WTC11 (cell line): ENCODE results near the gene PAQR9. TPM values are rescaled to one million over a fixed set of nuclear protein-coding genes. Genes with fewer than 3 reads are reported as not detected.

Experiments used
- ATAC-seq: fragments of 200-7000 bp; cut with Tn5 transposase; 2 replicates; pipeline ENCODE4 v1.10.0; 2021; ENCODE audit warnings: mild to moderate bottlenecking, moderate library complexity
- CTCF ChIA-PET: fragments of 300-600 bp; sonication (Branson Sonifier 250); formaldehyde crosslinking; loops from one replicate; lab custom pipeline; 2021; ENCODE audit warnings: antibody characterized with exemption; lab: Charles Lee
- POLR2A ChIA-PET: fragments of 350-600 bp; sonication (Branson Sonifier 250); formaldehyde crosslinking; loops from one replicate; lab custom pipeline; 2021; ENCODE audit warnings: antibody characterized with exemption; lab: Charles Lee
- DNase-seq: peaks from one replicate; pipeline ENCODE4 v3.0.0; 2021; ENCODE audit warnings: low spot score
- H3K27ac Mint-ChIP-seq: 2 replicates; pipeline ENCODE4 v1.8.0; 2021; ENCODE audit warnings: mixed read lengths
- H3K27me3 Mint-ChIP-seq: 2 replicates; pipeline ENCODE4 v1.8.0; 2021; ENCODE audit warnings: low read depth, mild to moderate bottlenecking, moderate library complexity, mixed read lengths
- H3K36me3 Mint-ChIP-seq: 2 replicates; pipeline ENCODE4 v1.8.0; 2021; ENCODE audit warnings: mixed read lengths
- H3K4me1 Mint-ChIP-seq: 2 replicates; pipeline ENCODE4 v1.8.0; 2022; ENCODE audit warnings: mixed read lengths
- H3K4me3 Mint-ChIP-seq: 2 replicates; pipeline ENCODE4 v1.8.0; 2021; ENCODE audit warnings: mild to moderate bottlenecking, moderate library complexity, mixed read lengths
- H3K9me3 Mint-ChIP-seq: 2 replicates; pipeline ENCODE4 v1.8.0; 2021; ENCODE audit warnings: mixed read lengths
- EMX1 ChIP-seq: fragments of 250-450 bp; sonication (Bioruptor Pico); IDR thresholded peaks from 2 replicates; pipeline ENCODE4 v1.8.0; 2021; ENCODE audit warnings: mild to moderate bottlenecking
- ETV6 ChIP-seq: sonication (generic); formaldehyde crosslinking; IDR thresholded peaks from 2 replicates; pipeline ENCODE4 v1.8.1; 2022; ENCODE audit warnings: mild to moderate bottlenecking, missing genetic modification reagents
- FOXP1 ChIP-seq: sonication (generic); formaldehyde crosslinking; IDR thresholded peaks from 2 replicates; pipeline ENCODE4 v1.8.0; 2022; ENCODE audit warnings: missing genetic modification reagents, mild to moderate bottlenecking, moderate library complexity, borderline replicate concordance
- GTF2I ChIP-seq: fragments of 250-450 bp; sonication (Bioruptor Pico); conservative IDR thresholded peaks from 2 replicates; pipeline ENCODE4 v1.4.0; 2021; ENCODE audit warnings: mild to moderate bottlenecking
- KAT7 ChIP-seq: sonication (generic); formaldehyde crosslinking; IDR thresholded peaks from 2 replicates; pipeline ENCODE4 v1.8.1; 2023; ENCODE audit warnings: missing genetic modification reagents, mild to moderate bottlenecking, borderline replicate concordance
- NR2C2 ChIP-seq: sonication (generic); formaldehyde crosslinking; IDR thresholded peaks from 2 replicates; pipeline ENCODE4 v1.8.0; 2022; ENCODE audit warnings: mild to moderate bottlenecking, missing genetic modification reagents
- SMAD4 ChIP-seq: sonication (generic); formaldehyde crosslinking; IDR thresholded peaks from 2 replicates; pipeline ENCODE4 v1.8.0; 2022; ENCODE audit warnings: mild to moderate bottlenecking, missing genetic modification reagents
- TCF7 ChIP-seq: sonication (generic); formaldehyde crosslinking; IDR thresholded peaks from 2 replicates; pipeline ENCODE4 v1.8.0; 2022; ENCODE audit warnings: mild to moderate bottlenecking, low read depth, missing genetic modification reagents, moderate library complexity
- ZNF317 ChIP-seq: sonication (generic); formaldehyde crosslinking; IDR thresholded peaks from 2 replicates; pipeline ENCODE4 v1.8.1; 2023; ENCODE audit warnings: low read depth, mild to moderate bottlenecking, moderate library complexity, missing genetic modification reagents, borderline replicate concordance
- ZNF416 ChIP-seq: fragments of 250-450 bp; sonication (Bioruptor Pico); IDR thresholded peaks from 2 replicates; pipeline ENCODE4 v1.9.0; 2021; ENCODE audit warnings: mild to moderate bottlenecking, inconsistent platforms
- total RNA-seq: library from RNA; stranded (reverse); gene quantifications from 3 replicates; pipeline ENCODE4 v1.2.3, GENCODE V29; 2021
- TF ChIP-seq, protein P1 (sequence below): fragments of 250-450 bp; sonication (Bioruptor Pico); IDR thresholded peaks from 2 replicates; pipeline ENCODE4 v1.9.0; 2021; ENCODE audit warnings: moderate library complexity, mild to moderate bottlenecking, inconsistent platforms, borderline replicate concordance
- TF ChIP-seq, protein P2 (sequence below): sonication (generic); formaldehyde crosslinking; IDR thresholded peaks from 2 replicates; pipeline ENCODE4 v1.8.0; 2022; ENCODE audit warnings: missing genetic modification reagents
- TF ChIP-seq, protein P3 (sequence below): sonication (generic); formaldehyde crosslinking; IDR thresholded peaks from 2 replicates; pipeline ENCODE4 v1.8.1; 2022; ENCODE audit warnings: low read depth, mild to moderate bottlenecking, moderate library complexity, missing genetic modification reagents, borderline replicate concordance
- TF ChIP-seq, protein P4 (sequence below): sonication (generic); formaldehyde crosslinking; IDR thresholded peaks from 2 replicates; pipeline ENCODE4 v1.8.1; 2023; ENCODE audit warnings: mild to moderate bottlenecking, missing genetic modification reagents, borderline replicate concordance
- TF ChIP-seq, protein P5 (sequence below): sonication (generic); formaldehyde crosslinking; IDR thresholded peaks from 2 replicates; pipeline ENCODE4 v1.8.1; 2023; ENCODE audit warnings: mild to moderate bottlenecking, missing genetic modification reagents
- TF ChIP-seq, protein P6 (sequence below): sonication (generic); formaldehyde crosslinking; IDR thresholded peaks from 2 replicates; pipeline ENCODE4 v1.8.0; 2023; ENCODE audit warnings: mild to moderate bottlenecking, missing genetic modification reagents

Gene PAQR9
- total RNA-seq, 1 experiment from 2014 or later, result 2.0 TPM

DNA sequence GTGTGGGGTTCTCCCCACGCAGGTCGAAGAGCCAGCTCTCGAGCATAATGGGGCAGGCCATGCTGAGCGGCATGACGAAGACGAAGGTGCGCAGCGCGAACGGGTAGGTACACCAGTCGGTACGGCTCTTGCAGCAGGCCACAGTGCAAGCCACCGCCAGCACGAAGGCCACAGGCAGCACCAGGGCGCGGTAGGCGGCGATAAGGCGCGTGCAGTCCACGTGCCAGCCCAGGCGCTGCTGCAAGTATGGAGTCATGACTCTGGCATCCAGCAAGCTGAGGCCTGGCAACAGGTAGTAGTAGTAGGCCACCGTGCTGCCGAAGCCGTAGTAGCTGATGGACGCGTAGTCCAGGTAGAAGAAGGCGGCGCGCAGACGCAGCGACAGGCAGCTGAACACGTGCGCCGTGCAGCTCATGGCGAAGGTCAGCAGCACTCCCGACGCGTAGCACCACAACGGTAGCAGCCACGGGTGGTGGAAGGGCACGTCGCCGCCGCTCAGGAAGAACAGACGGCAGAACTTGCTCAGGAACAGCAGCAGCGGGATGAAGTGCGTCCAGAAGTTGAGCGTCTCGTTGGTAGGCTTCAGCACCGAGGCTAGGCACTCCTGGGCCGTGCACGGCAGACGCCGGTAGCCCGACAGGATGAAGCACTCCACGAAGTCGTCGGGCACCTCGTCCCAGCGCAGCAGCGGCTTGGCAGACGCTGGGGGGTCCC lies 797 bp downstream of the PAQR9 start (continued):
- TF ChIP-seq, protein P1, sequence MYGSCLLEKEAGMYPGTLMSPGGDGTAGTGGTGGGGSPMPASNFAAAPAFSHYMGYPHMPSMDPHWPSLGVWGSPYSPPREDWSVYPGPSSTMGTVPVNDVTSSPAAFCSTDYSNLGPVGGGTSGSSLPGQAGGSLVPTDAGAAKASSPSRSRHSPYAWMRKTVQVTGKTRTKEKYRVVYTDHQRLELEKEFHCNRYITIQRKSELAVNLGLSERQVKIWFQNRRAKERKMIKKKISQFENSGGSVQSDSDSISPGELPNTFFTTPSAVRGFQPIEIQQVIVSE (CRISPR knock-in tag), result no peak
- TF ChIP-seq KAT7 (CRISPR knock-in tag), result no peak
- TF ChIP-seq FOXP1, result peak; percentile 81
- TF ChIP-seq NR2C2 (CRISPR knock-in tag), result no peak
- 0 out of 2 replicates have a peak, but pooled peaks have one; percentile 70 for TF ChIP-seq SMAD4
- TF ChIP-seq, protein P2, sequence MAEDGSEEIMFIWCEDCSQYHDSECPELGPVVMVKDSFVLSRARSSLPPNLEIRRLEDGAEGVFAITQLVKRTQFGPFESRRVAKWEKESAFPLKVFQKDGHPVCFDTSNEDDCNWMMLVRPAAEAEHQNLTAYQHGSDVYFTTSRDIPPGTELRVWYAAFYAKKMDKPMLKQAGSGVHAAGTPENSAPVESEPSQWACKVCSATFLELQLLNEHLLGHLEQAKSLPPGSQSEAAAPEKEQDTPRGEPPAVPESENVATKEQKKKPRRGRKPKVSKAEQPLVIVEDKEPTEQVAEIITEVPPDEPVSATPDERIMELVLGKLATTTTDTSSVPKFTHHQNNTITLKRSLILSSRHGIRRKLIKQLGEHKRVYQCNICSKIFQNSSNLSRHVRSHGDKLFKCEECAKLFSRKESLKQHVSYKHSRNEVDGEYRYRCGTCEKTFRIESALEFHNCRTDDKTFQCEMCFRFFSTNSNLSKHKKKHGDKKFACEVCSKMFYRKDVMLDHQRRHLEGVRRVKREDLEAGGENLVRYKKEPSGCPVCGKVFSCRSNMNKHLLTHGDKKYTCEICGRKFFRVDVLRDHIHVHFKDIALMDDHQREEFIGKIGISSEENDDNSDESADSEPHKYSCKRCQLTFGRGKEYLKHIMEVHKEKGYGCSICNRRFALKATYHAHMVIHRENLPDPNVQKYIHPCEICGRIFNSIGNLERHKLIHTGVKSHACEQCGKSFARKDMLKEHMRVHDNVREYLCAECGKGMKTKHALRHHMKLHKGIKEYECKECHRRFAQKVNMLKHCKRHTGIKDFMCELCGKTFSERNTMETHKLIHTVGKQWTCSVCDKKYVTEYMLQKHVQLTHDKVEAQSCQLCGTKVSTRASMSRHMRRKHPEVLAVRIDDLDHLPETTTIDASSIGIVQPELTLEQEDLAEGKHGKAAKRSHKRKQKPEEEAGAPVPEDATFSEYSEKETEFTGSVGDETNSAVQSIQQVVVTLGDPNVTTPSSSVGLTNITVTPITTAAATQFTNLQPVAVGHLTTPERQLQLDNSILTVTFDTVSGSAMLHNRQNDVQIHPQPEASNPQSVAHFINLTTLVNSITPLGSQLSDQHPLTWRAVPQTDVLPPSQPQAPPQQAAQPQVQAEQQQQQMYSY (CRISPR knock-in tag), result peak; percentile 32
- TF ChIP-seq, all 79 proteins: peak for 24

DNA sequence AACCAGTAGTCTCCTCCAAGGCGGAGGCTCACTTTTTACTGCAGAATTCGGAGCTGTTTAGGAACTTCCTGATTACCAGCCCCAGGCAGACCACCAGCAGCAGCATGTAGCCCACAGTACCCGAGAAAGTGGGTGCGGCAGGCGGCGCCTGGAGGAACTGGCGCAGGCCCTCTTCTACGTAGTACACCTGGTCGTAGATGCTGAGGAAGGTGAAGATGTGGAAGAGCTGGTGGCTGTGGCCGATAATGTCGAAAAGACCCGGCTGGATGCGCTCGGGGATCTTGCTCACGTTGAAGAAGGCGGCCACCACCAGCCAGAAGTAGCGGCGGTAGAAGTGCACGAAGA lies 1.3 kb downstream of the PAQR9 start:
- ChIA-PET POLR2A (interaction anchor here (0.6 kb wide), 1 partner anchor 21 kb away, joined by 3 read pairs; no protein-coding TSS in a partner anchor), CTCF (interaction anchor here (1.1 to 4.5 kb wide), 4 partner anchors 13 to 133 kb away, joined by 3 to 26 read pairs (median 4); no protein-coding TSS in a partner anchor)
- TF ChIP-seq, protein P3, sequence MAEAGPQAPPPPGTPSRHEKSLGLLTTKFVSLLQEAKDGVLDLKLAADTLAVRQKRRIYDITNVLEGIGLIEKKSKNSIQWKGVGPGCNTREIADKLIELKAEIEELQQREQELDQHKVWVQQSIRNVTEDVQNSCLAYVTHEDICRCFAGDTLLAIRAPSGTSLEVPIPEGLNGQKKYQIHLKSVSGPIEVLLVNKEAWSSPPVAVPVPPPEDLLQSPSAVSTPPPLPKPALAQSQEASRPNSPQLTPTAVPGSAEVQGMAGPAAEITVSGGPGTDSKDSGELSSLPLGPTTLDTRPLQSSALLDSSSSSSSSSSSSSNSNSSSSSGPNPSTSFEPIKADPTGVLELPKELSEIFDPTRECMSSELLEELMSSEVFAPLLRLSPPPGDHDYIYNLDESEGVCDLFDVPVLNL (CRISPR knock-in tag), result 0 out of 2 replicates have a peak, but pooled peaks have one; percentile 28
- TF ChIP-seq EMX1, result no peak
- DNase-seq, result no peak
- Mint-ChIP-seq H3K36me3 (peaks cover 3% of the 10 kb centered on the region; the same call in 1 of the 2 replicates), H3K4me1 (peaks cover 15% of the 10 kb centered on the region), H3K27ac (no peak overlapping the region), H3K27me3 (peaks cover 52% of the 10 kb centered on the region), H3K4me3 (peak overlapping the region; percentile 90), H3K9me3 (no peaks in the 10 kb centered on the region)
- ATAC-seq, result no peak

DNA sequence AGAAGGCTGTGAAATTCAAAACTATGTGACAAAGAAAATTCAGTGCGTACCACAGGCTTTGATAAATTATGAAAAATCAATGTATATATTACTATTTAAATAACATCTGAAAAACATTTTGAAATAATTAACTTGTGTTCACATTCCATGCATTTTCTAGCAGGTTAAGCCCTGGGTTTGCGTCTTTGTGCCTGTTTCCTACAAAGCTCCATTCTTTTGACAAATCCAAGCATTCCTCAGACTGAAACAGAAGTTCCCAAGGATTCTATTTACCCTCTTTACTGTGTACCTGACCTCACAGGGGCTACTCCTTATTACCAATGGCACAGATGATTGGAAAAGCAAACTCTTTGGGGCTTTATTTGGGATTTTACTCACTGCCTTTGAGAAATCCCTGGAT lies 1.9 kb downstream of the PAQR9 start:
- CTCF ChIA-PET, result interaction anchor here (1.1 to 4.5 kb wide), 3 partner anchors 14 to 133 kb away, joined by 4 to 26 read pairs (median 4); no protein-coding TSS in a partner anchor
- H3K27me3 Mint-ChIP-seq, result peaks cover 52% of the 10 kb centered on the region
- ATAC-seq (no peak), DNase-seq (no peak)
- H3K4me3 Mint-ChIP-seq, result peak overlapping the region; percentile 90; the same call in 1 of the 2 replicates
- H3K27ac Mint-ChIP-seq, result no peak overlapping the region
- peaks cover 3% of the 10 kb centered on the region; the same call in 1 of the 2 replicates for H3K36me3 Mint-ChIP-seq
- no peaks in the 10 kb centered on the region for H3K9me3 Mint-ChIP-seq
- peaks cover 15% of the 10 kb centered on the region for H3K4me1 Mint-ChIP-seq
- POLR2A ChIA-PET, result no interaction called here
- TF ChIP-seq TCF7 (CRISPR knock-in tag) (no peak), GTF2I (CRISPR knock-in tag) (no peak), ETV6 (no peak), ZNF317 (CRISPR knock-in tag) (no peak), ZNF416 (CRISPR knock-in tag) (no peak)
- TF ChIP-seq, protein P4, sequence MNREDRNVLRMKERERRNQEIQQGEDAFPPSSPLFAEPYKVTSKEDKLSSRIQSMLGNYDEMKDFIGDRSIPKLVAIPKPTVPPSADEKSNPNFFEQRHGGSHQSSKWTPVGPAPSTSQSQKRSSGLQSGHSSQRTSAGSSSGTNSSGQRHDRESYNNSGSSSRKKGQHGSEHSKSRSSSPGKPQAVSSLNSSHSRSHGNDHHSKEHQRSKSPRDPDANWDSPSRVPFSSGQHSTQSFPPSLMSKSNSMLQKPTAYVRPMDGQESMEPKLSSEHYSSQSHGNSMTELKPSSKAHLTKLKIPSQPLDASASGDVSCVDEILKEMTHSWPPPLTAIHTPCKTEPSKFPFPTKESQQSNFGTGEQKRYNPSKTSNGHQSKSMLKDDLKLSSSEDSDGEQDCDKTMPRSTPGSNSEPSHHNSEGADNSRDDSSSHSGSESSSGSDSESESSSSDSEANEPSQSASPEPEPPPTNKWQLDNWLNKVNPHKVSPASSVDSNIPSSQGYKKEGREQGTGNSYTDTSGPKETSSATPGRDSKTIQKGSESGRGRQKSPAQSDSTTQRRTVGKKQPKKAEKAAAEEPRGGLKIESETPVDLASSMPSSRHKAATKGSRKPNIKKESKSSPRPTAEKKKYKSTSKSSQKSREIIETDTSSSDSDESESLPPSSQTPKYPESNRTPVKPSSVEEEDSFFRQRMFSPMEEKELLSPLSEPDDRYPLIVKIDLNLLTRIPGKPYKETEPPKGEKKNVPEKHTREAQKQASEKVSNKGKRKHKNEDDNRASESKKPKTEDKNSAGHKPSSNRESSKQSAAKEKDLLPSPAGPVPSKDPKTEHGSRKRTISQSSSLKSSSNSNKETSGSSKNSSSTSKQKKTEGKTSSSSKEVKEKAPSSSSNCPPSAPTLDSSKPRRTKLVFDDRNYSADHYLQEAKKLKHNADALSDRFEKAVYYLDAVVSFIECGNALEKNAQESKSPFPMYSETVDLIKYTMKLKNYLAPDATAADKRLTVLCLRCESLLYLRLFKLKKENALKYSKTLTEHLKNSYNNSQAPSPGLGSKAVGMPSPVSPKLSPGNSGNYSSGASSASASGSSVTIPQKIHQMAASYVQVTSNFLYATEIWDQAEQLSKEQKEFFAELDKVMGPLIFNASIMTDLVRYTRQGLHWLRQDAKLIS (CRISPR knock-in tag), result no peak
- TF ChIP-seq, protein P5, sequence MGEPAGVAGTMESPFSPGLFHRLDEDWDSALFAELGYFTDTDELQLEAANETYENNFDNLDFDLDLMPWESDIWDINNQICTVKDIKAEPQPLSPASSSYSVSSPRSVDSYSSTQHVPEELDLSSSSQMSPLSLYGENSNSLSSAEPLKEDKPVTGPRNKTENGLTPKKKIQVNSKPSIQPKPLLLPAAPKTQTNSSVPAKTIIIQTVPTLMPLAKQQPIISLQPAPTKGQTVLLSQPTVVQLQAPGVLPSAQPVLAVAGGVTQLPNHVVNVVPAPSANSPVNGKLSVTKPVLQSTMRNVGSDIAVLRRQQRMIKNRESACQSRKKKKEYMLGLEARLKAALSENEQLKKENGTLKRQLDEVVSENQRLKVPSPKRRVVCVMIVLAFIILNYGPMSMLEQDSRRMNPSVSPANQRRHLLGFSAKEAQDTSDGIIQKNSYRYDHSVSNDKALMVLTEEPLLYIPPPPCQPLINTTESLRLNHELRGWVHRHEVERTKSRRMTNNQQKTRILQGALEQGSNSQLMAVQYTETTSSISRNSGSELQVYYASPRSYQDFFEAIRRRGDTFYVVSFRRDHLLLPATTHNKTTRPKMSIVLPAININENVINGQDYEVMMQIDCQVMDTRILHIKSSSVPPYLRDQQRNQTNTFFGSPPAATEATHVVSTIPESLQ (CRISPR knock-in tag), result no peak
- TF ChIP-seq, protein P6, sequence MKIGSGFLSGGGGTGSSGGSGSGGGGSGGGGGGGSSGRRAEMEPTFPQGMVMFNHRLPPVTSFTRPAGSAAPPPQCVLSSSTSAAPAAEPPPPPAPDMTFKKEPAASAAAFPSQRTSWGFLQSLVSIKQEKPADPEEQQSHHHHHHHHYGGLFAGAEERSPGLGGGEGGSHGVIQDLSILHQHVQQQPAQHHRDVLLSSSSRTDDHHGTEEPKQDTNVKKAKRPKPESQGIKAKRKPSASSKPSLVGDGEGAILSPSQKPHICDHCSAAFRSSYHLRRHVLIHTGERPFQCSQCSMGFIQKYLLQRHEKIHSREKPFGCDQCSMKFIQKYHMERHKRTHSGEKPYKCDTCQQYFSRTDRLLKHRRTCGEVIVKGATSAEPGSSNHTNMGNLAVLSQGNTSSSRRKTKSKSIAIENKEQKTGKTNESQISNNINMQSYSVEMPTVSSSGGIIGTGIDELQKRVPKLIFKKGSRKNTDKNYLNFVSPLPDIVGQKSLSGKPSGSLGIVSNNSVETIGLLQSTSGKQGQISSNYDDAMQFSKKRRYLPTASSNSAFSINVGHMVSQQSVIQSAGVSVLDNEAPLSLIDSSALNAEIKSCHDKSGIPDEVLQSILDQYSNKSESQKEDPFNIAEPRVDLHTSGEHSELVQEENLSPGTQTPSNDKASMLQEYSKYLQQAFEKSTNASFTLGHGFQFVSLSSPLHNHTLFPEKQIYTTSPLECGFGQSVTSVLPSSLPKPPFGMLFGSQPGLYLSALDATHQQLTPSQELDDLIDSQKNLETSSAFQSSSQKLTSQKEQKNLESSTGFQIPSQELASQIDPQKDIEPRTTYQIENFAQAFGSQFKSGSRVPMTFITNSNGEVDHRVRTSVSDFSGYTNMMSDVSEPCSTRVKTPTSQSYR (CRISPR knock-in tag), result no peak
